Superior temporal gyrus (tissue), 1 donor: ENCODE measurements around the gene GNPAT.

Source experiments
- DNase-seq: peaks from one replicate; pipeline ENCODE4 v3.0.0-alpha.2; 2016; ENCODE audit errors: extremely low spot score

The GNPAT gene

DNA sequence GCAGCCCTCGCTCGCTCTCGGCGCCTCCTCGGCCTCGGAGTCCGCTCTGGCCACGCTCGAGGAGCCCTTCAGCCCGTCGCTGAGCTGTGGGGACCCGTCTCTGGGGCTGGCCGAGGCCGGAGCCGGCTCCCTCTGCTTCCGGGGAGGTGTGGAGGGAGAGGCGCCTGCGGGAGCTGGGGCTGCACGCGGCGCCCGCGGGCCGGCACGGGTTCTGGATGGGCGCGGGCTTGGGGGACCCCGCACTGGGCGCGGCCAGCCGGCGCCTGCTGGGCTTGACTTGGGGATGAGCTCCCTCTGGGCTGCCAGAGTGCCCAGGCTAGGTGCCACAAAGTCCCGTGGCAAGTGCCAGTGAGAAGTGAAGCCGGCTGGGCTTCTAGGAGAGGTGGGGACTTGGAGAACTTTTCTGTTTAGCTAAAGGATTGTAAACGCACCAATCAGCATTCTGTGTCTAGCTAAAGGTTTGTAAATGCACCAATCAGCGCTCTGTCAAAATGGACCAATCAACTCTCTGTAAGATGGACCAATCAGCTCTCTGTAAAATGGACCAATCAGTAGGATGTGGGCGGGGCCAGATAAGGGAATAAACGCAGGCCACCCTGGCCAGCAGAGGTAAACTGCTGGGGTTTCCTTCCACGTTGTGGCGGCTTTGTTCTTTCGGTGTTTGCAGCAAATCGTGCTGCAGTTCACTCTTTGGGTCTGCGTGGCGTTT, 76.4 kb downstream of the GNPAT start:
- DNase-seq = no peak

DNA sequence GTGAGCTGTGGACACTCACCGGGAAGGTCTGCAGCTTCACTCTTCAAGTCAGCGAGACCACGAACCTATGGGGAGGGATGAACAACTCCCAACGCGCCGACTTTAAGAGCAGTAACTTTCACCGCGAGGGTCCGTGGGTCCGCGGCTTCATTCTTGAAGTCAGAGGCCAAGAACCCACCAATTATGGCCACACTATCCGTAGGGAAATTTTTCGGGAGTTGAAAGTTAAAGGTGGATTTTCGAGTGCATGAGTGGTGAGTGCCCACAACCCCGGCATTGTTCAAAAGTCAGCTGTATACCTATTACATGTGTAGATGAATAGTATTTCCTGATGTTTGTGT, 77.0 kb downstream of the GNPAT start:
- DNase-seq = no peak

DNA sequence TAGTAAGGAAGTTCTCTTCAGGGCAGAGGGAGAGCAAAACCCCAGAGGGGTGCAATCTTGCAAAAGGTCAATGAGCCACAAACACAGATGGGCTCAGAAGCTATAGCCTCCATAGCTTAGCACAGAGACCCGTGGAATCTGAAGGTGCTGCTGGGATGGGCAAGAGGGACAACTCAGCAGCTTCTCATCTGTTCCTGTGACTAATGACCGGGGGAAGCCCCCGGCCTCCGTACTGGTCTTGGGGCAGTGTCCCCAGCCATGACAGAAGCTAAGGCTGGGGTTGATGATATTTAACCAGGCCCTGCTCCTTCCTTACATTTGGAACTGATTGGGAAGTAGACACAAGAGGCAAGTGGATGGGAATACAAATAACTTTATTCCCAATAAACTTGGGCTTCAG, 77.6 kb downstream of the GNPAT start:
- no peak for DNase-seq

DNA sequence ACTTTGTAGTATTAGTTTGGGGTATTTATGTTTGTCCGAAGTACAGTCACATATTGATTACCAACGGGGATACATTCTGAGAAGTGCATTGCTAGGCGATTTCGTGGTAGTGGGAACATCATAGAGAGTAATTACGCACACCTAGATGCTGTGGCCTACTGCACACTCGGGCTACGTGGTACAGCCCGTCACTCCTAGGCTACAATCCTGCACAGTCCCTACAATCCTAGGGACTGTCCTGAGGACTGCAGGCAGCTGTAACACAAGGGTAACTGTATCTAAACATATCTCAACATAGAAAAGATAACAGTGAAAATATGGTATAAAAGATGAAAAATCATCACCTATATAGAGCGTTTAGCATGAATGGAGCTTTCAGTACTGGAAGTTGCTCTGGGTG, 78.1 kb downstream of the GNPAT start:
- DNase-seq = no peak

DNA sequence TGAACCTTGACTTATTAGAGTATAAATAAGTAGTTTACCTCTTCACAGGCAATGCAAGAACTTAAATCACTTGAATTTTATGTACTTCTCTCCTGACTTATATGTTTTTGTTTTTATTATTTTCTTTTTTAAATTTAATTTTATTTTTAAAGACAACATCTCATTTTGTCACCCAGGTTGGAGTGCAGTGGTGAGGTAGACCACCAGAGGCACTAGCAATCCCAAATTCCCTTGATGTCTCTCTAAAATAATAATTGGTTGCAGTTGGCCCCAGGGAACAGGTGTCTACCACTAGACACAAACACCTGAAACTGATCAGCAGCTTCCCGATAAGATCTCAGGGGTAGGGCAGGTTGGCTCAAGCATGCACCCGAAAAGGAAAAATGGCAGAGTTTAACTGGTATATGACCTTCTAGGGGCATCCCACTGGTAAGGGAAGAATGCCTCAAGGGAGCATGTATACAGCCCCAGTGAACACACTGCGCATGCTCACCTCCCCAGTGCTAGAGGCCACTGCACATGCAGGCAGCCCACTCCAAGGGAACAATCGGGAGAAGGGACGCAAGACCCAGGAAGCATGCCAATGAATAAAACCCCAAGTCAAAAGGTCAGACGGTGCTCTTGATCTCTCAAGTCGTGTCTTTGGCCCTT, 82.0 kb downstream of the GNPAT start:
- no peak for DNase-seq

DNA sequence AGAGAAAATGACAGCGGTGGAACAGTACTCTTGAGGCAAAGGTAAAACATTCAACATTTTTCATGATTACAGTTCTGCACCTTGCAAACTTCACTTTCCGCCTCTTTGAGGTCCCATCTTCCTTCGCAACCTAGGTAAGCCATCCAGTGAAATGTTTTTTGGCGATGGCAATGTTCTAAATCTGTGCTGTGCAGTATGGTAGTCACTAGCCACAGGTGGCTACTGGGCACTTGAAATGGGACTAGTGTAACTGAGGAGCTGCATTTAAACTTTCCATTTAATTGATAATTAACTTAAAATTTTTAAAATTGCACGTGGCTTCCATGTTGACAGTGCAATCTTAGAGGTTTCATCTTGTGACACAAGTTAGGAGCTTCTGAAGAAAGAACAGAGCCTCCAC, 83.6 kb downstream of the GNPAT start:
- DNase-seq = no peak

GRCh38 chr1:231326248-231326647, 85.2 kb downstream of the GNPAT start:
- no peak for DNase-seq
